Stimulated activated CD8-positive, alpha-beta memory T cell treated with anti-CD3 and anti-CD28 coated beads, Interleukin-2, amount 100 ng/mL, for 1 hour (primary cell): ENCODE data around the gene SAMD8.
"Not testable (repeated sequence)": the region's sequence is repeated elsewhere in the genome, so short reads cannot be mapped to it uniquely, and the experiment has no call there.

Experiments used
- DNase-seq, 2 donors: peaks; one replicate each; pipeline ENCODE4 v3.0.0-alpha.2; 2020; ENCODE audit warnings: low read depth in 2 of 2

SAMD8 gene

GRCh38 chr10:75106891-75107290, 4.6 kb upstream of the SAMD8 start:
- not testable (repeated sequence) for DNase-seq

- DNase-seq = no peak
Measured at GRCh38 chr10:75107756-75108683, 3.4 kb upstream of the SAMD8 start.

GRCh38 chr10:75108684-75109458, 2.6 kb upstream of the SAMD8 start:
- DNase-seq = no peak

- DNase-seq = no peak
Measured at GRCh38 chr10:75109459-75109778, 2.0 kb upstream of the SAMD8 start.

- DNase-seq = no peak
Measured at GRCh38 chr10:75110006-75110632, 1.3 kb upstream of the SAMD8 start.

GRCh38 chr10:75111907-75112679, 637 bp downstream of the SAMD8 start:
- DNase-seq = no peak

- DNase-seq = no peak
Measured at GRCh38 chr10:75115137-75115536, 3.7 kb downstream of the SAMD8 start.

- DNase-seq = not testable (repeated sequence)
Measured at GRCh38 chr10:75116941-75117775, 5.7 kb downstream of the SAMD8 start.

GRCh38 chr10:75117995-75118394, 6.5 kb downstream of the SAMD8 start:
- DNase-seq = no peak

GRCh38 chr10:75119444-75120066, 8.1 kb downstream of the SAMD8 start:
- not testable (repeated sequence) for DNase-seq

GRCh38 chr10:75121322-75121721, 9.9 kb downstream of the SAMD8 start:
- DNase-seq = no peak

GRCh38 chr10:75122505-75122904, 11.0 kb downstream of the SAMD8 start:
- DNase-seq = no peak

- DNase-seq = no peak
Measured at GRCh38 chr10:75123088-75123682, 11.7 kb downstream of the SAMD8 start.

GRCh38 chr10:75126277-75126676, 14.8 kb downstream of the SAMD8 start:
- no peak for DNase-seq

- no peak for DNase-seq
Measured at GRCh38 chr10:75127471-75127870, 16.0 kb downstream of the SAMD8 start.

GRCh38 chr10:75128985-75129384, 17.5 kb downstream of the SAMD8 start:
- not testable (repeated sequence) for DNase-seq

- DNase-seq = no peak
Measured at GRCh38 chr10:75129537-75129936, 18.1 kb downstream of the SAMD8 start.

GRCh38 chr10:75133701-75134100, 22.2 kb downstream of the SAMD8 start:
- not testable (repeated sequence) for DNase-seq

GRCh38 chr10:75136346-75136745, 24.9 kb downstream of the SAMD8 start:
- no peak for DNase-seq
